Ovary (tissue), 9 donors: ENCODE data around the gene APBA2. TPM values are rescaled to one million over a fixed set of nuclear protein-coding genes. Genes with fewer than 3 reads are reported as not detected.

ENCODE experiments used
- DNase-seq, 5 donors: peaks; one replicate each; pipeline ENCODE4 v3.0.0-alpha.2; 2019 to 2020
- H3K27ac ChIP-seq, 2 donors: fragments of 200-600 bp; one replicate each; pipeline versions ENCODE4 v1.5.1 to v1.8.0; 2019 to 2022
- H3K27me3 ChIP-seq: fragments of 200-600 bp; one replicate; pipeline ENCODE4 v1.8.0; 2022
- H3K36me3 ChIP-seq: fragments of 200-600 bp; sonication (generic); one replicate; pipeline ENCODE4 v1.5.1; 2019
- H3K4me1 ChIP-seq: one replicate; pipeline ENCODE4 v1.8.1; 2013; ENCODE audit warnings: mild to moderate bottlenecking, moderate library complexity; ENCODE audit not compliant: insufficient read depth
- H3K4me3 ChIP-seq: fragments of 200-600 bp; sonication (generic); one replicate; pipeline ENCODE4 v1.5.1; 2017
- H3K9me3 ChIP-seq, 2 donors: fragments of 200-600 bp in 1 of 2; sonication (generic) in 1 of 2; one replicate each; pipeline versions ENCODE4 v1.5.1 to v1.8.1; 2013 to 2019; ENCODE audit warnings: mild to moderate bottlenecking in 1 of 2, moderate library complexity in 1 of 2
- EP300 ChIP-seq: sonication (generic); formaldehyde crosslinking; IDR thresholded peaks from one replicate; pipeline ENCODE4 v1.6.1; 2017; ENCODE audit warnings: antibody characterized with exemption
- POLR2A ChIP-seq: fragments of 450-650 bp; IDR thresholded peaks from one replicate; pipeline ENCODE4 v1.6.1; 2017; ENCODE audit warnings: antibody characterized with exemption, mild to moderate bottlenecking, moderate library complexity
- WGBS, 3 donors: extraction: QIAGEN DNeasy Blood & Tissue Kit in 1 of 3; methylation state at CpG; one replicate each; pipeline versions ENCODE4 v1.1.5 to v1.1.7; 2013 to 2017; 5-methylcytosine and 5-hydroxymethylcytosine counted together
- intact Hi-C, 4 donors: fragments of 100-400 bp; cut with DNase I; formaldehyde crosslinking; loops; one replicate each; pipeline versions ENCODE4 v1.11.0 to v1.15.1; 2022 to 2023
- polyA plus RNA-seq, 2 donors: library from polyadenylated mRNA; stranded (reverse); fragments of 200-250 nt in 1 of 2; fragments of 350-450 nt in 1 of 2; fragmentation: Illumina TruSeq in 1 of 2; extraction: RNeasy Lipid Tissue Mini Kit (QIAGEN cat#74804) in 1 of 2; gene quantifications; one replicate each; pipeline ENCODE4 v1.2.3, GENCODE V29; 2013 to 2014
- total RNA-seq, 7 donors: library from RNA; depleted of rRNA in 2 of 7; stranded (reverse); fragments of >200 nt in 2 of 7; fragmentation: NEBNext Ultra II Directional in 3 of 7; extraction: Animal tissue kit (Norgen Biotek cat#: 25700) in 3 of 7; gene quantifications; one replicate each; pipeline versions ENCODE4 v1.1.0 to v1.2.4, GENCODE V29; 2016 to 2023
- TF ChIP-seq, protein P1 (sequence below), 3 donors: fragments of 450-650 bp in 2 of 3; fragments of 200-600 bp in 1 of 3; IDR thresholded peaks; one replicate each; pipeline versions ENCODE4 v1.5.1 to v1.8.0; 2016 to 2022; ENCODE audit warnings: antibody characterized with exemption in 3 of 3, mild to moderate bottlenecking in 1 of 3
- donor health status: DM: no; HTN: no; CAD: no; lungs with moderate emphysema.
- donor health status: DM: no; HTN: no; CAD: no.
- donor health status: Bipolar disorder and iron deficiency.
- donor health status: DM: yes; HTN: yes; CAD: no.
- donor health status: DM: no; HTN: no; CAD: no.
- donor health status: DM: yes; HTN: yes; CAD: no.

APBA2 gene
- total and polyA plus RNA-seq, 9 donors = 0.53 to 3.1 (median 1.4) TPM

DNA sequence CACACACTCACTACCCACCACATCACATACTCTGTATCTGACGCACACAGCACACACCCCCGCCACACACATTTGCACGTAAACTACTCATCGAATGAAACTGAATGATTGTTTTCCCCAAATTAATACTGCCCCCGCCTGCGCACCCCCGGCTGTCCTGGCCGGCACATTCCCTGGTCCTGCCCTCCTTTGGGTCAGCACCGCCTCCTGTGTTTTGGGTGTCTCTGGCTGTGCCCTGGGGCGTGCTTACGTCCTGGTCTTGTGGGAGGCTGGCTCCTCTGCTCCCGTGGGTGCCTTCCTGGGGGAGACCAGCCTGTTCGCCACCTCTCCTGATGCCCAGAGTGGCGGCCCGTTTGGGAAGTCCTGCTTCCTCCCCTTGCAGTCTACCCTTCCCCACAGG, 30.2 kb downstream of the APBA2 start:
- intact Hi-C loops = no loop called here
- no peaks in the 10 kb centered on the region for H3K36me3 ChIP-seq
- H3K4me1 ChIP-seq = no peaks in the 10 kb centered on the region
- H3K9me3 ChIP-seq = no peaks in the 10 kb centered on the region
- H3K4me3 ChIP-seq = no peak overlapping the region
- DNase-seq = no peak
- H3K27ac ChIP-seq = no peak overlapping the region
- TF ChIP-seq, protein P1, sequence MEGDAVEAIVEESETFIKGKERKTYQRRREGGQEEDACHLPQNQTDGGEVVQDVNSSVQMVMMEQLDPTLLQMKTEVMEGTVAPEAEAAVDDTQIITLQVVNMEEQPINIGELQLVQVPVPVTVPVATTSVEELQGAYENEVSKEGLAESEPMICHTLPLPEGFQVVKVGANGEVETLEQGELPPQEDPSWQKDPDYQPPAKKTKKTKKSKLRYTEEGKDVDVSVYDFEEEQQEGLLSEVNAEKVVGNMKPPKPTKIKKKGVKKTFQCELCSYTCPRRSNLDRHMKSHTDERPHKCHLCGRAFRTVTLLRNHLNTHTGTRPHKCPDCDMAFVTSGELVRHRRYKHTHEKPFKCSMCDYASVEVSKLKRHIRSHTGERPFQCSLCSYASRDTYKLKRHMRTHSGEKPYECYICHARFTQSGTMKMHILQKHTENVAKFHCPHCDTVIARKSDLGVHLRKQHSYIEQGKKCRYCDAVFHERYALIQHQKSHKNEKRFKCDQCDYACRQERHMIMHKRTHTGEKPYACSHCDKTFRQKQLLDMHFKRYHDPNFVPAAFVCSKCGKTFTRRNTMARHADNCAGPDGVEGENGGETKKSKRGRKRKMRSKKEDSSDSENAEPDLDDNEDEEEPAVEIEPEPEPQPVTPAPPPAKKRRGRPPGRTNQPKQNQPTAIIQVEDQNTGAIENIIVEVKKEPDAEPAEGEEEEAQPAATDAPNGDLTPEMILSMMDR (IDR thresholded peaks at IDR 0.05) = no peak
- TF ChIP-seq POLR2A (no peak), EP300 (no peak)
- 88 to 91% (median 91%) methylated on average over 15 of the region's 15 CpGs for WGBS, 3 donors
- H3K27me3 ChIP-seq = no peaks in the 10 kb centered on the region

DNA sequence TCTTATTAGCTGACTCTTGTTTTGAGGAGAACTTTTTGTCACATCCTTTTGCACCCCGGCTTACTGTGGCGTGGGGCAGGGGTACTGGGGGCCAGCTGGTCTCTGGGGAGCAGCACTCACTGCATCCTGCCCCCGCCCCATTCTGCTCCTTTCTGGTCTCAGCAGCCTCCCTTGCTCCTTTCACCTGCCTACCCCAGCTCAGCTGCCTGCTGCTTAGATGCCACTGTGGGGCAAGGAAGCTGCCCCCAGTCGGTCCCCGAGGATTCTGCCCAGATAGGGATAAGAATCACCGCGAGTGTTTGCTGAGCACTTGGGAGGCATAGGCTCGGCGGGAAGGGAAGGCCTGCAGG, 32.0 kb downstream of the APBA2 start:
- WGBS, 3 donors = 76 to 87% (median 86%) methylated on average over 9 of the region's 9 CpGs
- H3K36me3 ChIP-seq = no peaks in the 10 kb centered on the region
- intact Hi-C loops = no loop called here
- no peaks in the 10 kb centered on the region for H3K9me3 ChIP-seq
- no peak for DNase-seq
- no peaks in the 10 kb centered on the region for H3K4me1 ChIP-seq
- H3K27me3 ChIP-seq = no peaks in the 10 kb centered on the region
- H3K27ac ChIP-seq = no peak overlapping the region
- TF ChIP-seq POLR2A (no peak), EP300 (no peak)
- TF ChIP-seq, protein P1 (IDR thresholded peaks at IDR 0.05) = no peak
- no peak overlapping the region for H3K4me3 ChIP-seq

DNA sequence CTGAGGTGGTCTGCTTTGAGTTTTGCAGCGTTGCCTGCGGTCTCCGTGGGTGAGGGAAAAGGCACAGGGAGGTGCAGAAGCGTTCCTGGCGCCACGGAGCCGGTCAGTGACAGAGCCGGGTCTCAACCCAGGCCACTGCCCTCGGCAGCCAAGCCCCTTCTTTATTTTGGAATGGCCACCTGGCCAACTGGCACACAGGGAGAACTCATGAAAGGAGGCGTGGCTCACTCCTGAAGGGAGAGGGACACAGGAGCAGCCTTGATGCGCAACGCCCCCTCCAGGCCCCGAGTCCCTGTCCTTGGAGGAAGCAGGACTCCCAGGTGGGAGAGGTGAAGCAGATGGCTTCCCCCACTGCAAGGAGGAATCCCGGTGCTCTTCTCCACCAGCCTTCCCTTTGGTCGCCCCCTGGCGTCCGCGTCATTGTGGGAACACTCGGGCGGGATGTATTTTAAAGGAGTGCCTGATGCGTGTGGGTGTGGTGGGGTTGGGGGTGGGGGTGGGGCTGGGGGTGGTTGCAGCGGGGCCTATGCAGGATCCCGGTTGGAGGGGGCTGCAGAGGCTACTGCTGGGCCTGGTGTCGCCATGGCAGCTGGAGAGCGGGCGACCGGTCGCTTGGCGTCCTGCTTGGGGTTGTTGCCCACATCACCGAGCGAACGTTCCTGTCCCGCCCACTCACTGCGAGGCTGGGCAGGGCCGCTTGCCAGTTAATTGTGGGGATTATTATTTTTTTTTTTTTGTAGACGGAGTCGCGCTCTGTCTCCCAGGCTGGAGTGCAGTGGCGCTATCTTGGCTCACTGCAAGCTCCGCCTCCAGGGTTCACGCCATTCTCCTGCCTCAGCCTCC, 32.6 kb downstream of the APBA2 start:
- 56 to 69% (median 67%) methylated on average over 41 of the region's 41 CpGs for WGBS, 3 donors
- Histone ChIP-seq H3K36me3 (no peaks in the 10 kb centered on the region), H3K4me3 (no peak overlapping the region), H3K9me3 (no peaks in the 10 kb centered on the region), H3K27ac (no peak overlapping the region), H3K4me1 (no peaks in the 10 kb centered on the region), H3K27me3 (no peaks in the 10 kb centered on the region)
- no peak for TF ChIP-seq EP300
- no peak for TF ChIP-seq POLR2A
- TF ChIP-seq, protein P1 (IDR thresholded peaks at IDR 0.05) = no peak
- intact Hi-C loops = no loop called here
- DNase-seq = no peak

DNA sequence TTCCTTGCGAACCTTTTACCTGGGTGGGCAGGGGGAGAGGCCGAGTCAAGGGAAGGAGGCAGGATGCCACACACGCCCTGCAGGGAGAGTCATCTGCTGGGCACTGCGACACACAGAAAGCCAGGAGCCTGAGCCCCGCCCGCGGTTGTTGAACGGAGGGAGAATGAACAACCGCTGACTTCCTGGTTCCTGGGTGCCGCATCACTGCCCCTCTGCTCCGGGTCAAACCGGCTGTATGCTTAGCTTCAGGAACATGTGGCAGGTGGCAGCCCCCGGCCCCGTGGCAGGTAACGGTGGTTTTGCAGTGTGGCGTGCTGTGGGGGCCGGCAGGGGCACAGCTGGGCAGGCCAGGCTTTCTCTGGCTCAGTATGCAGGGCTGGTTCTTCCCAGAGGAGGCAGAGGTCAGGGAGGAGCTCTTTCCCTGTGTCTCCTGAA, 33.4 kb downstream of the APBA2 start:
- DNase-seq = no peak
- H3K4me3 ChIP-seq = no peak overlapping the region
- intact Hi-C loops = no loop called here
- WGBS, 3 donors = 87 to 89% (median 88%) methylated on average over 17 of the region's 17 CpGs
- no peak overlapping the region for H3K27ac ChIP-seq
- no peaks in the 10 kb centered on the region for H3K9me3 ChIP-seq
- TF ChIP-seq, protein P1 (IDR thresholded peaks at IDR 0.05) = no peak
- TF ChIP-seq POLR2A = no peak
- TF ChIP-seq EP300 = no peak
- H3K36me3 ChIP-seq = no peaks in the 10 kb centered on the region
- no peaks in the 10 kb centered on the region for H3K27me3 ChIP-seq
- no peaks in the 10 kb centered on the region for H3K4me1 ChIP-seq
